Inflammatory macrophage (primary cell): ENCODE results near the gene P3H3.

Experiments
- DNase-seq, 2 donors: peaks; one replicate each; pipeline ENCODE4 v3.0.0-alpha.2; 2020 to 2022
- total RNA-seq, 18 experiments: gene quantifications; one replicate each; lab custom pipeline; 2026; ENCODE audit warnings: mixed read lengths in 6 of 18, inconsistent platforms in 2 of 18; lab: John Stamatoyannopoulos, UW

The P3H3 gene
- total RNA-seq: 0.05 to 0.32 (median 0.20) reads per million in 18 experiments

GRCh38 chr12:6827982-6828780 is at the start of gene P3H3:
TSS of gene P3H3 (plus strand) at chr12:6828407. CDS start at chr12:6828441, 34 bp downstream.
- DNase-seq: no peak

- peak; percentile 91 to 92 for DNase-seq
Measured at GRCh38 chr12:6778574-6779550, 49.3 kb upstream of the P3H3 start.

- peak in 1 of 2 donors; percentile 46 for DNase-seq
Measured at GRCh38 chr12:6779708-6780432, 48.3 kb upstream of the P3H3 start.

GRCh38 chr12:6780573-6780972 is 47.6 kb upstream of the P3H3 start:
- no peak for DNase-seq

- no peak for DNase-seq
Measured at GRCh38 chr12:6782119-6782518, 46.1 kb upstream of the P3H3 start.

GRCh38 chr12:6782850-6783566 is 45.2 kb upstream of the P3H3 start:
- no peak for DNase-seq

- DNase-seq: no peak
Measured at GRCh38 chr12:6783828-6784227, 44.4 kb upstream of the P3H3 start.

- no peak for DNase-seq
Measured at GRCh38 chr12:6784296-6784695, 43.9 kb upstream of the P3H3 start.

- no peak for DNase-seq
Measured at GRCh38 chr12:6784761-6785160, 43.4 kb upstream of the P3H3 start.

GRCh38 chr12:6786416-6787094 is 41.7 kb upstream of the P3H3 start:
- DNase-seq: no peak

GRCh38 chr12:6787309-6787708 is 40.9 kb upstream of the P3H3 start:
- peak in 1 of 2 donors; percentile 33 for DNase-seq

GRCh38 chr12:6788972-6789924 is 39.0 kb upstream of the P3H3 start, which contains the start of gene CD4:
TSS of gene CD4 (plus strand) at chr12:6789528. CDS start at chr12:6800139, 10,611 bp downstream.
- DNase-seq: peak; percentile 82 to 89

GRCh38 chr12:6790496-6791150 is 37.6 kb upstream of the P3H3 start:
- peak; percentile 38 to 58 for DNase-seq

- peak; percentile 4 to 9 for DNase-seq
Measured at GRCh38 chr12:6791931-6792520, 36.2 kb upstream of the P3H3 start.

- DNase-seq: peak; percentile 87 to 88
Measured at GRCh38 chr12:6792522-6793201, 35.5 kb upstream of the P3H3 start.

- DNase-seq: no peak
Measured at GRCh38 chr12:6795088-6795487, 33.1 kb upstream of the P3H3 start.

GRCh38 chr12:6796576-6796975 is 31.6 kb upstream of the P3H3 start:
- no peak for DNase-seq

- DNase-seq: no peak
Measured at GRCh38 chr12:6799147-6799546, 29.1 kb upstream of the P3H3 start.
